H1 (cell line): ENCODE measurements around the gene ALG1. TPM values are rescaled to one million over a fixed set of nuclear protein-coding genes. Genes with fewer than 3 reads are reported as not detected.

Source experiments
- ASH2L ChIP-seq: fragments of 200-600, 300-600 bp; sonication (generic); IDR thresholded peaks from one replicate; pipeline ENCODE4 v1.7.1; 2017; ENCODE audit warnings: low read length
- ATF3 ChIP-seq: IDR thresholded peaks from 2 replicates; pipeline ENCODE4 v1.6.1; 2011; ENCODE audit warnings: low read depth, mild to moderate bottlenecking, low read length; ENCODE audit not compliant: insufficient read depth
- CBX8 ChIP-seq: fragments of 300-800, 300-1000 bp; sonication (generic); IDR thresholded peaks from 2 replicates; pipeline ENCODE4 v1.7.1; 2016; ENCODE audit warnings: low read depth, low read length, borderline replicate concordance
- CHD7 ChIP-seq: fragments of 300-600 bp; sonication (generic); IDR thresholded peaks from 2 replicates; pipeline ENCODE4 v1.7.1; 2012; ENCODE audit warnings: low read length, moderate library complexity, mild to moderate bottlenecking, inconsistent platforms; ENCODE audit not compliant: insufficient replicate concordance
- HDAC2 ChIP-seq, 2 experiments: fragments of 300-600 bp in 1 of 2; sonication (generic) in 1 of 2; IDR thresholded peaks; 2 replicates each; pipeline ENCODE4 v1.6.1; 2011 to 2012; ENCODE audit warnings: low read depth in 2 of 2, low read length in 2 of 2, mild to moderate bottlenecking in 2 of 2, moderate library complexity in 2 of 2, borderline replicate concordance in 1 of 2, inconsistent platforms in 1 of 2
- KDM4A ChIP-seq: IDR thresholded peaks from one replicate; pipeline ENCODE4 v1.7.1; 2012; ENCODE audit warnings: low read depth, mild to moderate bottlenecking, moderate library complexity, low read length, inconsistent platforms; ENCODE audit not compliant: severe bottlenecking
- PHF8 ChIP-seq: fragments of 200-600 bp; sonication (generic); conservative IDR thresholded peaks from 2 replicates; pipeline ENCODE4 v1.7.1; 2012; ENCODE audit warnings: low read depth, mild to moderate bottlenecking, inconsistent platforms, low read length, moderate library complexity
- TCF12 ChIP-seq: IDR thresholded peaks from 2 replicates; pipeline ENCODE4 v1.6.1; 2011; ENCODE audit warnings: low read depth, mild to moderate bottlenecking, low read length
- polyA plus RNA-seq, 7 experiments: library from polyadenylated mRNA; depleted of rRNA in 3 of 7; stranded (reverse) in 5 of 7; unstranded in 2 of 7; fragments of >200 nt in 5 of 7; fragments of 200-250 nt in 2 of 7; gene quantifications; 1 replicate in 5 of 7; 2 replicates in 1 of 7; 4 replicates in 1 of 7; pipeline versions ENCODE4 v1.2.1 to v1.2.3, GENCODE V29; 2011 to 2013; ENCODE audit warnings: missing spikeins in 2 of 7, mixed read lengths in 2 of 7
- total RNA-seq: library from RNA; stranded (reverse); fragmentation: NEBNext Ultra II Directional; extraction: Animal tissue kit (Norgen Biotek cat#: 25700); gene quantifications from 2 replicates; pipeline ENCODE4 v1.2.1, GENCODE V29; 2021

Gene ALG1
- total and polyA plus RNA-seq, 2 of the 8 experiments (the other 6 are each of a cell fraction or from before 2014, with no cell fraction given): 34.8 to 46.5 TPM

- no peak for TF ChIP-seq CBX8
- no peak for TF ChIP-seq CHD7
- peak; percentile 72 for TF ChIP-seq PHF8
- peak; percentile 88 for TF ChIP-seq KDM4A
- peak; percentile 60 for TF ChIP-seq ASH2L
- TF ChIP-seq HDAC2 (IDR thresholded peaks at IDR 0.05; ENCODE audit: borderline replicate concordance in 1 of 2, low read depth in 2 of 2, low read length in 2 of 2): peak; percentile 65 to 100; a peak in 3 of 4 replicates
- TF ChIP-seq TCF12: peak; percentile 79; the same call in 1 of the 2 replicates
- peak; percentile 99 for TF ChIP-seq ATF3
Observed at GRCh38 chr16:5033256-5034166, 38.1 kb upstream of the ALG1 start, which contains the start of gene NAGPA (continued).
